Activated T-helper 1 cell treated with Interleukin-2 at 50 U/mL for 16 hours (primary cell): Measurements from ENCODE around the gene FARP2.
A peak's percentile ranks its signal among the peaks of the same experiment; 100 is the strongest.

Source experiments
- DNase-seq: peaks from one replicate; pipeline ENCODE4 v3.0.0-alpha.2; 2020; ENCODE audit warnings: low read depth

FARP2 gene

GRCh38 chr2:241323778-241324177 lies 32.3 kb upstream of the FARP2 start:
- no peak for DNase-seq

- DNase-seq = no peak
Observed at GRCh38 chr2:241324775-241325174, 31.3 kb upstream of the FARP2 start.

GRCh38 chr2:241325257-241325656 lies 30.8 kb upstream of the FARP2 start:
- no peak for DNase-seq

- no peak for DNase-seq
Observed at GRCh38 chr2:241329669-241330615, 26.1 kb upstream of the FARP2 start.

- DNase-seq = no peak
Observed at GRCh38 chr2:241330616-241330981, 25.5 kb upstream of the FARP2 start.

- no peak for DNase-seq
Observed at GRCh38 chr2:241334813-241335212, 21.3 kb upstream of the FARP2 start.

- DNase-seq = no peak
Observed at GRCh38 chr2:241339839-241340630, 16.1 kb upstream of the FARP2 start.

GRCh38 chr2:241340631-241341163 lies 15.4 kb upstream of the FARP2 start:
- no peak for DNase-seq

- DNase-seq = no peak
Observed at GRCh38 chr2:241344925-241345651, 11.0 kb upstream of the FARP2 start.

- no peak for DNase-seq
Observed at GRCh38 chr2:241349941-241350340, 6.1 kb upstream of the FARP2 start.

GRCh38 chr2:241350530-241350877 lies 5.6 kb upstream of the FARP2 start:
- DNase-seq = no peak

- no peak for DNase-seq
Observed at GRCh38 chr2:241350878-241351639, 5.0 kb upstream of the FARP2 start.

- DNase-seq = no peak
Observed at GRCh38 chr2:241351640-241352031, 4.4 kb upstream of the FARP2 start.

GRCh38 chr2:241352227-241352626 lies 3.9 kb upstream of the FARP2 start:
- no peak for DNase-seq

GRCh38 chr2:241354668-241355658 lies 1.1 kb upstream of the FARP2 start:
- DNase-seq = peak; percentile 60

GRCh38 chr2:241356871-241357260 lies 781 bp downstream of the FARP2 start:
- DNase-seq = no peak

GRCh38 chr2:241357531-241357930 lies 1.4 kb downstream of the FARP2 start:
- DNase-seq = no peak

GRCh38 chr2:241358470-241358869 lies 2.4 kb downstream of the FARP2 start:
- no peak for DNase-seq

- no peak for DNase-seq
Observed at GRCh38 chr2:241359481-241360045, 3.5 kb downstream of the FARP2 start.

GRCh38 chr2:241363426-241363825 lies 7.3 kb downstream of the FARP2 start:
- no peak for DNase-seq
